Liver (tissue), 9 donors: ENCODE data around the gene SLC2A4RG. TPM values are rescaled to one million over a fixed set of nuclear protein-coding genes. Genes with fewer than 3 reads are reported as not detected.
A peak's percentile ranks its signal among the peaks of the same experiment; 100 is the strongest.

Experiments
- DNase-seq: peaks from one replicate; pipeline ENCODE4 v3.0.0-alpha.2; 2017; ENCODE audit warnings: low spot score
- H3K27ac ChIP-seq, 2 donors: one replicate each; pipeline ENCODE4 v1.7.0; 2013; ENCODE audit warnings: inconsistent platforms in 2 of 2, low read length in 2 of 2, control low read depth in 1 of 2, low read depth in 1 of 2, mild to moderate bottlenecking in 1 of 2
- H3K27me3 ChIP-seq, 4 donors: one replicate each; pipeline versions ENCODE4 v1.6.1 to v1.7.0; 2013; ENCODE audit warnings: low read length in 3 of 4, inconsistent platforms in 1 of 4, mild to moderate bottlenecking in 1 of 4, moderate library complexity in 1 of 4; ENCODE audit not compliant: control insufficient read depth in 4 of 4, insufficient read depth in 4 of 4
- H3K36me3 ChIP-seq, 4 donors: one replicate each; pipeline versions ENCODE4 v1.6.1 to v1.7.0; 2013; ENCODE audit warnings: low read length in 3 of 4, mild to moderate bottlenecking in 3 of 4, low read depth in 1 of 4, moderate library complexity in 1 of 4; ENCODE audit not compliant: control insufficient read depth in 4 of 4, insufficient read depth in 3 of 4
- H3K4me1 ChIP-seq, 4 donors: one replicate each; pipeline versions ENCODE4 v1.6.1 to v1.7.0; 2013; ENCODE audit warnings: low read length in 3 of 4, mild to moderate bottlenecking in 3 of 4, moderate library complexity in 1 of 4; ENCODE audit not compliant: control insufficient read depth in 4 of 4, insufficient read depth in 4 of 4
- H3K4me3 ChIP-seq, 3 donors: one replicate each; pipeline versions ENCODE4 v1.6.1 to v1.7.0; 2013; ENCODE audit warnings: low read length in 3 of 3, control low read depth in 1 of 3, low read depth in 1 of 3, mild to moderate bottlenecking in 1 of 3
- H3K9ac ChIP-seq, 2 donors: one replicate each; pipeline ENCODE4 v1.7.0; 2013; ENCODE audit warnings: low read length in 2 of 2, mild to moderate bottlenecking in 2 of 2, moderate library complexity in 2 of 2, control low read depth in 1 of 2, low read depth in 1 of 2
- H3K9me3 ChIP-seq, 4 donors: one replicate each; pipeline versions ENCODE4 v1.6.1 to v1.7.0; 2013; ENCODE audit warnings: low read length in 3 of 4; ENCODE audit not compliant: control insufficient read depth in 4 of 4
- ATF3 ChIP-seq: IDR thresholded peaks from 2 replicates; pipeline ENCODE4 v1.6.1; 2016; ENCODE audit warnings: antibody characterized with exemption
- CTCF ChIP-seq: fragments of 150-350 bp; IDR thresholded peaks from 2 replicates; pipeline ENCODE4 v1.5.1; 2017; ENCODE audit warnings: improper control_type of control experiment, low read depth, low read length; ENCODE audit not compliant: missing input control
- EGR1 ChIP-seq, 2 donors: IDR thresholded peaks; 2 replicates each; pipeline ENCODE4 v1.6.1; 2016 to 2018; ENCODE audit warnings: antibody characterized with exemption in 2 of 2, low read depth in 2 of 2
- FOXA1 ChIP-seq: IDR thresholded peaks from 2 replicates; pipeline ENCODE4 v1.6.1; 2016; ENCODE audit warnings: antibody characterized with exemption
- FOXA2 ChIP-seq: IDR thresholded peaks from 2 replicates; pipeline ENCODE4 v1.6.1; 2016; ENCODE audit warnings: antibody characterized with exemption
- GABPA ChIP-seq, 2 donors: IDR thresholded peaks in 1 of 2; conservative IDR thresholded peaks in 1 of 2; 2 replicates each; pipeline ENCODE4 v1.6.1; 2016; ENCODE audit warnings: antibody characterized with exemption in 2 of 2, mild to moderate bottlenecking in 1 of 2, moderate library complexity in 1 of 2
- HNF4A ChIP-seq, 2 donors: conservative IDR thresholded peaks; 2 replicates each; pipeline ENCODE4 v1.6.1; 2016; ENCODE audit warnings: antibody characterized with exemption in 2 of 2, mild to moderate bottlenecking in 2 of 2
- HNF4G ChIP-seq: IDR thresholded peaks from 2 replicates; pipeline ENCODE4 v1.6.1; 2016; ENCODE audit warnings: antibody characterized with exemption
- JUND ChIP-seq, 2 donors: IDR thresholded peaks; 2 replicates each; pipeline ENCODE4 v1.6.1; 2016; ENCODE audit warnings: antibody characterized with exemption in 2 of 2
- MAX ChIP-seq: IDR thresholded peaks from 2 replicates; pipeline ENCODE4 v1.6.1; 2016; ENCODE audit warnings: antibody characterized with exemption
- NR2F2 ChIP-seq: IDR thresholded peaks from 2 replicates; pipeline ENCODE4 v1.6.1; 2016; ENCODE audit warnings: antibody characterized with exemption
- RAD21 ChIP-seq, 2 donors: IDR thresholded peaks; 2 replicates each; pipeline ENCODE4 v1.6.1; 2016; ENCODE audit warnings: antibody characterized with exemption in 2 of 2, mild to moderate bottlenecking in 2 of 2
- REST ChIP-seq: IDR thresholded peaks from 2 replicates; pipeline ENCODE4 v1.6.1; 2016; ENCODE audit warnings: antibody characterized with exemption, mild to moderate bottlenecking
- RXRA ChIP-seq, 2 donors: IDR thresholded peaks; 2 replicates each; pipeline ENCODE4 v1.6.1; 2017 to 2018; ENCODE audit warnings: antibody characterized with exemption in 2 of 2, mild to moderate bottlenecking in 1 of 2
- SP1 ChIP-seq: IDR thresholded peaks from 2 replicates; pipeline ENCODE4 v1.6.1; 2018; ENCODE audit warnings: antibody characterized with exemption, mild to moderate bottlenecking
- TAF1 ChIP-seq: conservative IDR thresholded peaks from 2 replicates; pipeline ENCODE4 v1.6.1; 2016; ENCODE audit warnings: antibody characterized with exemption, mild to moderate bottlenecking
- YY1 ChIP-seq: IDR thresholded peaks from 2 replicates; pipeline ENCODE4 v1.6.1; 2016; ENCODE audit warnings: antibody characterized with exemption, mild to moderate bottlenecking
- ZBTB33 ChIP-seq: IDR thresholded peaks from 2 replicates; pipeline ENCODE4 v1.6.1; 2016; ENCODE audit warnings: antibody characterized with exemption
- WGBS: extraction: QIAGEN DNeasy Blood & Tissue Kit; methylation state at CpG from one replicate; pipeline ENCODE4 v1.1.7; 2013; 5-methylcytosine and 5-hydroxymethylcytosine counted together
- polyA plus RNA-seq, 2 donors: library from polyadenylated mRNA; stranded (reverse) in 1 of 2; unstranded in 1 of 2; fragments of 200-250 nt in 1 of 2; fragments of >200 nt in 1 of 2; fragmentation: Nextera tagmentation in 1 of 2; extraction: Ambion mirVana in 1 of 2; gene quantifications; one replicate each; pipeline versions ENCODE4 v1.2.1 to v1.2.3, GENCODE V29; 2013 to 2015
- total RNA-seq, 2 donors: library from RNA; depleted of rRNA; stranded (reverse); fragments of >200 nt; gene quantifications; one replicate each; pipeline ENCODE4 v1.2.3, GENCODE V29; 2014
- donor health status: healthy.
- donor health status: healthy.
- donor health status: healthy.
- donor health status: healthy.
- donor health status: healthy.

SLC2A4RG gene
- total RNA-seq (10 to 100 TPM; 22.2 to 27.9 TPM), polyA plus RNA-seq (10 to 100 TPM; 31.0 to 39.7 TPM)

- Histone ChIP-seq H3K27ac (peak within 1 kb of the TSS; percentile 83 to 93), H3K9me3 (no peaks in the 10 kb centered on the region), H3K27me3 (no peaks in the 10 kb centered on the region), H3K4me3 (peak within 1 kb of the TSS; percentile 69 to 91 (median 88)), H3K4me1 (peaks cover 10 to 80% (median 53%) of the 10 kb centered on the region in 4 donors), H3K9ac (peak within 1 kb of the TSS; percentile 38 to 55), H3K36me3 (no peaks in the 10 kb centered on the region)
- WGBS: under 1% methylated on average over 136 of the region's 136 CpGs
- DNase-seq: peak; percentile 84
- TF ChIP-seq REST (peak; percentile 37), HNF4A (conservative IDR thresholded peaks at IDR 0.05) (peak; percentile 74 to 78), GABPA (IDR thresholded peaks at IDR 0.05 in 1 of 2, conservative IDR thresholded peaks at IDR 0.05 in 1 of 2) (no peak), YY1 (peak; percentile 48), JUND (IDR thresholded peaks at IDR 0.05) (no peak), CTCF (no peak), RAD21 (IDR thresholded peaks at IDR 0.05) (no peak), FOXA1 (no peak), MAX (no peak), NR2F2 (no peak), ZBTB33 (peak; percentile 15), ATF3 (no peak), EGR1 (IDR thresholded peaks at IDR 0.05; ENCODE audit: low read depth in 2 of 2) (peak in 1 of 2 donors; percentile 30), SP1 (peak; percentile 60), HNF4G (peak; percentile 45), RXRA (IDR thresholded peaks at IDR 0.05) (peak in 1 of 2 donors; percentile 46), TAF1 (no peak), FOXA2 (no peak)
Observed at GRCh38 chr20:63739130-63740069, at the start of gene SLC2A4RG. Gene SLC2A4RG, plus strand, starts transcription at chr20:63739776. Its CDS starts 137 bp downstream, at chr20:63739913.
